Measurements from ENCODE around the gene PTPN14. TPM values are rescaled to one million over a fixed set of nuclear protein-coding genes. Genes with fewer than 3 reads are reported as not detected.

Gene PTPN14
- total and polyA plus RNA-seq, 8 donors = 14.9 to 38.0 (median 17.9) TPM

GRCh38 chr1:214383381-214384372, 167.7 kb downstream of the PTPN14 start:
- Histone ChIP-seq H3K4me3 (no peak overlapping the region), H3K27ac (no peak overlapping the region), H3K27me3 (no peaks in the 10 kb centered on the region), H3K4me1 (no peaks in the 10 kb centered on the region), H3K36me3 (peaks cover 3 to 16% of the 10 kb centered on the region in 2 donors), H3K9me3 (no peaks in the 10 kb centered on the region)
- DNase-seq = no peak
- ATAC-seq = no peak
- intact Hi-C loops (cut with DNase I) = no loop called here
- TF ChIP-seq CTCF (IDR thresholded peaks at IDR 0.05) = no peak

DNA sequence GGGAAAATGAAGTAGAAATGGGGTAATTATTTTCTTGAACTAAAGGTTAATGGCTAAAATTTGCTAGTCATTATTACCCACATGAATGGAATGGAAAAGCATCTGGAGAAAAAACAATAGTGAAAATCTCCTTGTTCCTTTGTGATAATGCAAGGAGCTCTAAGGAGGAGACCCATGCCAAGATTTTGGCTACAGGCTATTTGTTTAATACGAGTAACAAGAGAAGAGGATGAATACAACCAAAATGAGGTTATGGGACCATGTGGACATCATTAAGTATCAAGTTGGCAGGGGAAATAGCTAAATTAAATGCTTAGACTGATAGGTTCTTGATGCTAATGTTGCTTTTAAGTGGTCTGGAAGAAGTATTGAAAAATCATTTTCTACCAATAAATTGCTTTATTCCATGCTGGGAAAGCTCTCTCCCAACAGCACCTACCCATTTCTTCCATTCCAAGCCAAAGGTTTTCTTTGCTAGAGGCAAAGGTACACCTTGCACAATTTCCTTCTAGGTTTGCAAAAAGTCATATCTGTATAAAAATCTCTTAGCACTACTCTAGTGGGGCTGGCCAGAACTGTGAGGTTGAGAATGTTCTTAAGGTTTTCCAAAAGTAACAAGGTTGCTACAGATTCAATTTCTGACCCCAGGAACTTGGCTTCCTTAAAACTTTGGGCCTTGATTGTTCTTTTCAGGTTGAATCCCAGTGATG, 170.3 kb downstream of the PTPN14 start:
- no peak for TF ChIP-seq CTCF (IDR thresholded peaks at IDR 0.05)

GRCh38 chr1:214380396-214380795, 171.0 kb downstream of the PTPN14 start:
- H3K9me3 ChIP-seq = no peaks in the 10 kb centered on the region

More for the DNA sequence above, 170.3 kb downstream of the PTPN14 start:
- Histone ChIP-seq H3K4me1 (peaks cover 0 to 5% of the 10 kb centered on the region in 2 donors), H3K36me3 (peaks cover 3 to 16% of the 10 kb centered on the region in 2 donors), H3K9me3 (no peaks in the 10 kb centered on the region), H3K27ac (no peak overlapping the region), H3K27me3 (no peaks in the 10 kb centered on the region), H3K4me3 (no peak overlapping the region)
- DNase-seq (no peak), ATAC-seq (no peak)
- intact Hi-C loops (cut with DNase I) = no loop called here

GRCh38 chr1:214379236-214379970, 172.0 kb downstream of the PTPN14 start:
- TF ChIP-seq CTCF (IDR thresholded peaks at IDR 0.05) = no peak
- intact Hi-C loops (cut with DNase I) = no loop called here
- ATAC-seq = no peak
- DNase-seq = no peak
- H3K27me3 ChIP-seq = no peaks in the 10 kb centered on the region
- no peak overlapping the region for H3K27ac ChIP-seq
- H3K36me3 ChIP-seq = peaks cover 3 to 16% of the 10 kb centered on the region in 2 donors
- no peaks in the 10 kb centered on the region for H3K9me3 ChIP-seq
- peaks cover 0 to 5% of the 10 kb centered on the region in 2 donors for H3K4me1 ChIP-seq
- no peak overlapping the region for H3K4me3 ChIP-seq

More at GRCh38 chr1:214380396-214380795, 171.0 kb downstream of the PTPN14 start:
- no peak overlapping the region for H3K27ac ChIP-seq
- no peak for TF ChIP-seq CTCF (IDR thresholded peaks at IDR 0.05)
- no peak for DNase-seq
- ATAC-seq = no peak
- peaks cover 0 to 5% of the 10 kb centered on the region in 2 donors for H3K4me1 ChIP-seq
- peaks cover 3 to 16% of the 10 kb centered on the region in 2 donors for H3K36me3 ChIP-seq
- H3K27me3 ChIP-seq = no peaks in the 10 kb centered on the region
- H3K4me3 ChIP-seq = no peak overlapping the region
- intact Hi-C loops (cut with DNase I) = no loop called here
